DMS153 treated with DMSO at 0.1 percent for 48 hours (cell line): ENCODE data around the gene ACSL6.

ENCODE experiments used
- DNase-seq: peaks from one replicate; lab custom pipeline; 2025; ENCODE audit not compliant: unreplicated experiment; lab: John Stamatoyannopoulos, UW

ACSL6 gene

DNA sequence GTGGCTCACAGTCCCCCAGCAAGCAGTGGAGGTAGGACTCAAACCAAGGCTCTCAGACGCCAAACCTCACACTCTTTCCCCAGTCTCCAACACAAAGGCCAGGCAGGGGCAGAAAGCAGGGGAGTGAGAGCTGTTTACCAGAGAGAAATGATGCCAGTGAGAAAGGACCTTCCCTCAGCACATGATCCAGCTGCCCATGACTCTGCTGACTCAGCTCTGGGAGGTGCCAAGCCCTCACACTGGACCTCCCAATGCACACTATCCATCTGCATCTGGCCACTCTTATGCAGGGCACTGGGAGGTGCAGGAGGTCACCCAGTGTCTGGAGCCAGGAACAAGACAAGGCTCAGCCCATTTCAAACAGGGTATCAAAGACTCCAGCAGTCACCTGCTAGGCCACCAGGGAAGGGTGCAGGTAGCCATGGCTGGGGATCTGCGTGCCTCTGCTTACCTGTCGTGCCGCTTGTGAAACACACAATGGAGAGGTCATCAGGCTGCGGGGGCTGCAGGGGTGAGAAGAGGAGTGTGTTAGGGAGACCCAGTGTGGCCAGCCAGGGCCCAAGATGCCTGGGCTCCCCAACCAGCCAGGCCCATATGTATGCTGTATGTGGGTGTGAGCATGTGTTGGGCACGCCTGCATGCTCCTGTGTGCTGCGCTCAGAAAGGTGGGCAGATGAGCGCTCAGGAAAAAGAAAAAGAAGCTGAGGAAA lies 26.3 kb downstream of the ACSL6 start:
- no peak for DNase-seq

DNA sequence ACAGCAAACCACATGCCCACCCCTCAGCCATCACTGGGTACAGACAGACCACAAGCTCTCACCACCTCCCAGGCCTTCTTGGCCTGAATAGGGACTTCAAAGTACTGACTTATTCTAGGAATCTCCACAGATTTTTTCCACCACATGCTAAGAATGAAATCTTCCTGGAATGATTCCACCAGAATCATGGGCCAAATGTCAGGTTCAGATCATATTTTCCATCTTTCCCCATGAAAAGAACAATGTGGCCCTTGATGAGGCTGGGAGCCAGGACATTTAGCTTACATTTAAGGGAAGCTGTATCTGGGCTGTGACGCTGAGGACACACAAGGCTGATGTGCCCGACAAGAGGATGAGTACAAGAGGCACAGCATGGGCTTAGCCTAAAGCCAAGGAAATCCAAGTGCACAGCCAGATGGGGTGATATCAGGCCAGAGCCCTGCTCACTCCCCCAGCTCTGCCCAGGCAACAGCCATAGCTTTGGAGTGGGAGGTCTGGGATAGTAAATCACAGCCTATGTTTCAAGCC lies 28.1 kb downstream of the ACSL6 start:
- no peak for DNase-seq

DNA sequence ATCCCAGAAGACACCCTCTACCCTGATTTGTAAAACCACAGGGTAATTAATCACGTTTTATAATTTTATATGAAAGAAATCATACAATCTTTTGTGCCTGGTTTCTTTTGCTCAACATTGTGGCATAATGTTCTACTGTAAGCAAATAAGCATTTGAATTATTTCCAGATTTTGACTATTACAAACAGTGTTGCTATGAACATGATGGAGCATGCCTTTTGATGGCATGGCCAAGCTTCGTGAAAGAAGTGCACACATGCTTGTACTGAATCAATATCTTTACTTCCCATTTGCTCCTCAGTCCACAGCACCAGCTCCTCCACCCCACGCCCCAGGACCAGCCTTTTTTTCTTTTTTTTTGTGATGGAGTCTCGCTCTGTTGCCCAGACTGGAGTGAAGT lies 29.9 kb downstream of the ACSL6 start:
- DNase-seq, result no peak

DNA sequence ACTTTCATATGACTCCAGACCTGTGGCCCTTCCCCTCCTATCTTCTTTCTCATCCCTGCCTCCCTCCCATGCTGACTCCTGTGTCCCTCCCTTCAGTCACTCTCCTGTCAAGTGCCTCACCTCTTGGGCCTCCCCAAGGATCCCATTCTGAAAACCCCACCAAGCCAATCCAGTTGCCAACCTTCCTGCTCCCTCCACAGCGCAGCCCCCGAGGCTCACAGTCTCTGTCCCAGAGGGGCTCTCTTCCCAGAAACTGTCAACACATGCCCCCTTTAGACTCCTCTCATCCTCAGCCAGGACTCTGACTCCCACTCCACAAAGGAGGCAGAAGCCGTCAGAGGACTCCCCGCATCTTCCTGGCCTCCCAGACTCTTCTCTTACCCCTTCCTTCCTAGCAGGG lies 30.8 kb downstream of the ACSL6 start:
- no peak for DNase-seq

DNA sequence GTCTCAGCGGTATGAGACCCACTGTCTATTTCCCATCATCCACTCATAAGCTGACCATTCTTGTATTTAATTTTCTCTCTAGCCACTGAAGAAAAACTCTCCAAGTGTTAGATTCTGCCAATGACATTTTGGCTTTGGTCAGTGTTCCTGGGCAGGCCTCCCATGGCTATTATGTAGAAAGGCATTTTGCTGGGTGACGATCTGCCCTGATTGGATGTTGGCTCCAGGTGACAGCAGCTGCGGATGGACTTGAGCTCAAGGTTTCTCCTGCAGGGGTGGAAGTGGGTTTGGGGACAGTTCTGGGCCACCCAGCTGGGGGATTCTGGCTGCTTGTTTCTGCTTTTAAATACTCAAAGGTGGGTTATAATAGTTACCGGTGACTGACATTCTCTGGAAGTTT lies 31.6 kb downstream of the ACSL6 start:
- no peak for DNase-seq

DNA sequence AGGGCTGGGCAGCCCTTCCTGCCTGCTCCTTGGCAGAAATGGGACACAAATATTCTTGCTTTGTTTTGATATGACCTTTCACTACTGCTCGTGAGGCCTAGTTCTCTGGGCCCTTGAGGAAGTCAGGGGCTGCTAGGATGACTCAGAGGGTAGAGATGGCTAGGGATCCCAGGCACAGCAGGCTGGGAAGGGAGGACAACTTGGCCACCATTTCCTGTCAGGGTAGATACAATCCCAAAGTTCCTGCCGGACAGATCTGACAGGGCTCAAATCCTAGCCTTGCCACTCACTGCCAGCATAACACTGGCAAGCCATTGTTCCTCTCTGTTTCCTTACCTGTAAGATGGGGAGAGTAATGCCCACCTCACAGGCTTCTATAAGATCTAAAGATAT lies 34.2 kb downstream of the ACSL6 start:
- no peak for DNase-seq

DNA sequence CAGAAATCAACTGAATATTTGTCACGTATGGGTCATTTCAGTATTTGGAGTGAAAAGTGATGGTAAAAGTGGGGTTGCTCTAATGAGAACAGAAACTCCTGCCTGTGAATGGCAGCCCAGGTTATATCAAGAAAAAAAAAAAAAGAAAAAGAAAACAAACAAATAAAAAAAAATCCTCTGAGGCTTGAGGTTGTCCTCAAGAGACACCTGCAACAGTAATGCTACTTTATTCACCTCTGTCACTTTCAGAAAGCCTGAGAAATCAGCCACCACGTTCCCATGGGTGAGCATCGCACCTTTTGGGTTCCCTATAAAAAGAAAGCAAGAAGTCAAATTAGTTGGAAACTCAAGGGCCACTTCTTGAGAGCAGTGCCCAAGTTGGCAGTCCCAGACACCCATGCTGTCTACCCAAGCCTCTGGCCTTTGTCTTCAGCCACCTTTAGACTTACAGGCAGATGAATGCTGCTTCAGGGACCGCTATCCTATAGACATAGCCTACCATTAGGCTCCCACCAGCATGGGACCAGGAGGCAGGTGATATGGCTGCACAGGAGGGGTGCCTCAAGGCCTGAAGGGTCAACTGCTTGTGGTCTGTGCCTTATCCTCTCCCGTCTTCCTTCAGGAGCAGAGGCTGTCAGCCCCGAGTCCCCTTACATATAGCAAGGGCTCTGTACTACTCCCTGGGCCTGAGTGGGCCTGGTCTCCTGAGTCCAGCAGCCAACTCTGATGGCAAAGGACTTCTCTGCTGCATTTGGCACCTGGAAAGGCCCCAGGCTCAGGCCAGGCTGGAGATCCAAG lies 34.8 kb downstream of the ACSL6 start:
- DNase-seq, result no peak

DNA sequence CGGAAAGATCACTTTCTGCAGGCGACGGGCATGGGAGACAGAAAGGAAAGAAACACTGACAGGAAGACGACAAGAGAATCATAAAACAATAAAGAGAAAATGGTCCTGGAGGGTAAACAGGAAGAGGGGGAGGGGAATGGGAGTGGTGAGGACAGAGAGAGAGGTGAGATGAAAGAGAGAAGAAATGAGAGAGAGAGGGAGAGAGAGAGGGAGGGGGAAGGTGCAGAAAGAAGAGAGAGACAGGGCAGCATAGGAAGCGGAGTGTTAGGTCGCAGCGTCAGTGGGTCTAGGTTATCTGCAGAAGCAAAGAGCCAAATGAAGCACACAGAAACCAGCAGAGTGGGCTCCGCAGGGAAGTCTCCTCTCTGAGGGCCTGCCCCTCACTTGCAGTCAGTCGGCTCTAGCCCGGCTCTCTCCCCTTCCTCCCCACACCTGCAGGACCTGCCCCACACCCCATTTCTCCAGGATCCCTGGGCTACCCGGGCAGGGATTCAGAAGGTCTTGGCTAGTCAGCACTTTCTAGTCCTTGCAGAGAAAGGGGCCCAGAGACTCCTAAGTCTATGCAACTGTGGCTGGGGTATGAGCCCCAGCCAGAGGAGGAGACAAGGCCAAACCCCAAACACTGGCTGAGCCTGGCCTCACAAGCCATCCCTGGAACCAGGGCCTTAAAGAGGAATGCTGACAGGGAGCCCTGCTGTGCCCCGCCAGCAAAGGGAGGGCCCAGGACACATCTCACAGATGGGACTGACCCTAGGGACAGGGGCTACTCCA lies 36.3 kb downstream of the ACSL6 start:
- DNase-seq, result no peak

DNA sequence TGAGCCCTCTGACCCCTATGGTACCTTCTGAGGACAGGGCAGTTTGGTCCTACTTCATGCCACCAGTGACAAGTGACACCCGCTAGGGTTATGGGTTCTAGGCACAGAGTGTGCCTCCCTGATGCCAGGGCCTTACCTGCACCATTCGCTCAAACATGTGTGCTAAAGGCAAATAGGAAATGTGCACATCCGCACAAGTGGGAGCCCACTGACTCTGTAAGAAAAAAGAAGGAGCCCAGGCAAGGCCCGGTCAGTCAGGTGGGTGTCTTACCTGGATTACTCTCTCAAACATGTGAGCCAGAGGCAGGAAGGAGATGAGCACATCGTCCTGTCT lies 36.9 kb downstream of the ACSL6 start:
- DNase-seq, result no peak

DNA sequence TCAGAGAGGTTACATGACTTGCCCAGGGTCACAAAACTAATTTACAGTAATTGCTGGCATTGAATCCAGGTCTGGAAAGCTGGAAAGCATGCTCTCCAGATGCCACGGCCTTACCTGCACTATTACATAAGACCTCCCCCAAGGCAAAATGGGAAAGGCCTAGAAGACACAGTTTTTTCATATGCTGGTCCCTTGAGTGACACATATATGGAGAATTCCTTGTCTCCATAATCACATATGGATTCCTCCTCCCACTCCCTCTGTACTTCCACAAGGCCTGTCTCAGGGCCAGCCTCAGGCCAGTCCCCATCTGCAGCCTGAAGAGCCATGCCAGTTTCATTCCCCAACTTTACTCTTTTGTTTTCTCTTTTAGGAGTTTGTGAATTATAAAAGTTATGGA lies 37.4 kb downstream of the ACSL6 start:
- DNase-seq, result no peak

DNA sequence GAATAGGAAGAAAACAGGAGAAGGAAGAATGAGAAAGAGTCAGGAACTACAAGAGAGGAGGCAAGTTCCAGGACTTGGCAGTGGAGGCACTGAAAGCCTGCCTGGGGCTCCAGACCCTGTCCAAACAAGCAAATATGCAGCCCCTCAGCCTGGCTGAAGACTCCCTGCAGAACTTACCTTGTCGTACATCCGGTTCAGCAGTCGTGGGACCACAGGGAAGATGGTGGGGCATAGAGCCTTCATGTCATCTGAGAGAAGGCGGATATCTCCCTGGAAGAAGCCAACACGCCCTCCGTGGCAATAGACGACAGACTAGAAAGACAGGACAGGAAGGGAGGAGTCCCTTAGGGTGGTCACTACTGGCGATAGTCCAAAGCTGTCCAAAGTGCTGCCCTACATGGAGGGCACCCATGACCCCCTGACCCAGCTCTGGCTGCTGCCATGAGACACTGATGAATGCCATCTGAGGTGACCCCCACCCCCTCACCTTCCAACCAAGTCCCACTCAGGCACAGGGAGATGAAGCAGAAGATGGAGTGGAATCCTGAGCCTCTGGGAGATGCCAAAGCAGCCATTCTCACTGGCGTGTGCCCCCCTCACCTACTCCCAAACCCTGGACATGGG lies 38.3 kb downstream of the ACSL6 start:
- DNase-seq, result no peak

DNA sequence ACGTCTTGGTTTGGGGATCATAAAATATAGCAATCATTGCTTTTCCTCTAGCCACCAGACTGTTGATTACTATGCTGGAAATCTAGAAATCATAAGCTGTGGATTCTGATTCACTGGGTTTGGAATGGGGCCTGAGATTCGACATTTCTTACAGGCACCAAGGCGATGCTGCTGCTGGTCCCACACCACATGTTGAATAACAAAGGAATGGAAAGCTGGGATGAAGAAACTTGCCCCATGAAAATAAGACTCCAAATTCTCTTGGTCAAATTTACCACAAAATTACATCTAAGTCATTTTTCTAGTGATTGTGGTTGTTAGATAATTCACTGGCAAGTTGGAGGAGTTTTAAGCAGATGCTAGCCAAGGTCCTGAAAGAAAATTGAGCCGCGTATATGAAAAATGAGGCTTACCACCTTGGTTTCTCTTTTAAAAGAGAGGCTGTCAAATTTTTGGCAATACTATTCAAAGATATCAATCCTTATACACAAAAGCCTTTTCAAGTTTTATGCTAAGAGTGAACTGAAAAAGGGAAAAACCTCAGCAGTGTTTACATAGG lies 43.0 kb downstream of the ACSL6 start:
- DNase-seq, result no peak

DNA sequence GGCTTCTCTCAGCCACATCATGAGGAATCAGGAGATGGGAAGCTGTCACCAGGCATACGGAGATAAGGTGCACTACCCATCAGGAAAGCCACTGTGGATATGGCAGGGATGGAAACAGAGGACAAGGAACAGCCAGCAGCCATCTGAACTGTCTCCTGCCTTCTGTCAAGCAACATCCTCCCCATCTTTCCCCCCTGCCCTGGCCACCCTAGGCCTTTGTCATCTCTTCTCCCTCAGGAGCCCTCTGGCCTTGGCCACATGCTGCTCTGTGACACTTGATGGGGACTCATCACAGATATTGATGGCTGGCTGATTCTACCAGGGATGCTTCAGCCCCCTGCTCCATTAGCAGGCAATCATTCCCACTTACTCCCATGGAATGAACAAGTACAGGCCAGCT lies 44.9 kb downstream of the ACSL6 start:
- DNase-seq, result no peak

DNA sequence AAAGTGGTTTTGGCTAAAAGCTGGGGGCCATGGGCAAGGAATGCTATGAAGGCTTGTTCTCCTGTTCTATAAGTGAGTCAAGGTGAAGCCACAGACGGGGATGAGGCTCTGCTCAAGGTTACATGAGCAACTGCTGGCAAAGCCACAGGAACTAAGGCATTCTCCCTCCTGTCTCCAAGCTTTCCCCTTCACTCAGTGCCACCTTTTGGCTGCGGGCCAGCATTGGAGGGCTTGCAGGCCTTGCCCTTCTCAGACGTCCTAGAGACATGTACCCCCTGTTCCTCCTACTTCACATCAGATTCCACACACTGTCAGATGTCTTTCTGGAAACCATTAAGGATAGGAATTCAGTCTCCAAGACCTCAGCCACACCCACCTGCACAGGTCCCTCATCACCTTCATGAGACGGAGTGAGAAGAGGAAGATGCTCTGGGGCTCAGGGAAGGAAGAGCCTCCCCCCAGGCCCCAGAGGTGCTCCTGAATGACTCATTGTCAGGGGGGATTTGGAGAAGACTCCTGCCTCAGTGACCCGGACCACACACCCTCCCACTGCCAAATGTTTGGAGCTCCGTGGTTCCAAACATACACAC lies 45.5 kb downstream of the ACSL6 start:
- DNase-seq, result no peak

DNA sequence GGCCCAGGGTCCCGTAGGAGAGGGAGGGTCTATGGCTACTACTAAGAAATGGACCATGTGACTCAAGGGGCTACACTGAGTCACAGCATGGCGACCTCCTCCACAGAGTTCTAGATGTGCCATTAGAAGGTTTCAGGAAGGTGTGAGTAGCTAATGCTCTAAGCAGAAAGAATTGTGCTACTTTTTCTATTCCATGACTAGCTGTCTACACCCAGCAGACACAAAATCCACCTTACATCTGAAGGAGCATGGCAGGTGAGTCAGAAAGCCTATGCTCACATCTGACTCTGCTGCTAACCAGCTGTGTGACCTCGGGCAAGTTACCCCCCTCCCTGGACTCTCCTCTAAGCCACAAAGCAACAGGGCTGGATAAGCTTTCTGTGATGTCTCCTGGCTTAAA lies 51.6 kb downstream of the ACSL6 start:
- no peak for DNase-seq

DNA sequence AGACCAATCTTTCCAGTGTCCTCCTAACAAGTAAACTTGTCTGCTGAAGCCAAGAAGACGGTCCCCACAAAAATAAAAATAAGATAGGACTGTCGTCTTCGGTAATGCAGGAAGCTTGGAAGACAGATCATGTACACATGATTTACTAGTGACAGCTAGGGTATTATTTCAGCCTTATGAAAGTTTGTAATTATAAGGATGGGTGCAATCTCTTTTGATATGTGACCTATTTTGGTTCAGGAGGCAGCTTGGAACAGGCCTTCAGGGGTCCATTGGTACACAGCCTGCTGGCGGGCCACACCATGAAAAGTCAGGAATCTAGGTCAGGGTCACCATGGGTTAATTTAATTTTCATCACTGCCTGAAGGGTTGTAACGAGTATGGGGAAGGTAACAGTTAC lies 52.3 kb downstream of the ACSL6 start:
- DNase-seq, result no peak

DNA sequence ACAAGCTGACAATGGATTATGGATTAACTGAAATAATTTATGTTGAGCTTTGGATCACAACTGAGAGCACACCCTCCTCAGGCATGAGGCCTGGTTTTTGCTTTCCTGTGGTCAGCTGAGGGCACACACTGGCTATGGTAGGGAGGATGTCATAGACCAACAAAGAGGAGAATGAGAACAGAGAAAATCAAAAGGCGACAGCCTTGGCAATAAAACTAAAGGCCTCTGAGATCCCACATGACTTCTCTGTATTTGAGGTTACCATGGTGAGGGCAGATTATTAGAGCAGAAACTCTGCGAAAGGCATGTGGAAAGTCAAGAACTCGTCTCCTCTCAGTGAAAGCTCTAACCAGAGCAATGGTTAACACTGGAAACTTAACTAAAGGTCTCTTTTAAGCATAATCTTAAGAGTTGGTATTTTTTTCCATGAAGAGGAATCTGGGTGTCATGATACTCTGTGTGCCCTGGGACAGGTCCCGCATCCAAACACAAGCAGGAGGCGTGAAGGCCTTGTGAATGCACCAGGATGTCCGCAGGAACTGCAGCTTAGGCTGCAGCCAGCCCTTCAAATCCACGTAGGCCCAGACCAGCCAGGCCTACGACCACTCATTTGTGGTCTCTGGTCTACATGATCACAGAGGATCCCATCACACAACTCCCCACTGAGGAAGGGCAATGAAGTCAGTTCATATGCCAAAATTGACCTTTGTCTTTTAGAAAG lies 53.6 kb downstream of the ACSL6 start:
- DNase-seq, result no peak

DNA sequence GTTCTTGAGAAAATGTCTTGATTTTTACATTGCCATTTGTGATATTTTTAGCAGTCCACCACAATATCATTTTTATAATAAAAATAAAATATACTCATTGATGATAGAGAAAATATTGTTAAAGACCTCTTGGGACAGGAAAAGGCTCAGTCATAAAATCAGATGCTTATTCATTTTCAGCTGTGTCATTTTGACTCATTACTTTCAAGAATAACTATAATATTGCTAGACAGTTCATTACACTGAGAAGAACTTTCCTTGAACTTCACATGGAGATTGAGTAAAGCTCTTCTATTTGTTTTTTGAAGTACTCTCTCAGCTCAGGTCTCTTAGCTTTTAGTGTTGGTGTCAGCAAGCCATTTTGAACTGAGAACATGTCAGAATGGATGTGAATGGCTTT lies 57.5 kb downstream of the ACSL6 start:
- DNase-seq, result no peak

DNA sequence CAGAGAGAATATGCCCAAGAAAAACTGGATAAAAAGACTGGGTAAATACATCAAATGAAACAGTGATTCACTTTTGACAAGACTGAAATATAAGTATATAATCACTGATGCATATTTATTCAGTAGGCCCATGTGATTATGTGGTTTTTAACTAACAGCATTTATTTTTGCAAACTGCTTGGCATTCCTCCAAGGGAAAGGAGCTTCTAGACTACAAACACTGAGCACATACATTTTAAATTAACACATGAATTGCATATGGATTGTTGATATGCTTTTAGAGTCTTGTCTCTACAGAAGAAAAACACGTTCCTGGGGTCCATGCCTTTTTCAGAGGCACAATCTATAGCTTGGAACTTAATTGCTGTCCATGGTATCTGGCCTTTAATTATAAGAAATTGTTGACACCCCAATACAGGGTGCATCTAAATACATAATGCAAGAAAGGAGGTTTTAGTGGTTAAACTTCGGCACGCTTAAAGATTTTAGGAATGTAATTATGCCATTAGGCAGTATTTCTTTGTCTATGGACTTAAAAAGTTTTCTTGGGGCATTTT lies 59.1 kb downstream of the ACSL6 start:
- no peak for DNase-seq

DNA sequence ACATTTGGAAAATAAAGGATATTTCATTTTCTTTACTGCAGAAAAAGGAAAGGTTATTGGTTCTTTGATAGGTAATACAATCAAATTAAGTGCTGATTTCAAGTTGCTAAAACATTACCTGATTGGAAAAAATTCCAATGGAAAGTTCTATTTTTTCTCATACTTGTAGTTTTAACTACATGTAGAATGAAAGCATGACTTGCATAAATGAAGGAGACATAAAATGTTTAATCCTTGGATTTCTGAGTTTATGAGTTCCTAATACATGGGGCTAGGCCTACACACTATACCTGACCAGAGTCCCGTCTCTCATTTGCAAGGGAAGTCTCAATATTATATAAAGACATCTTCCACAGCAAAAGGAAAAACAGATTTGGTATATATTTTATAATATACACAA lies 60.8 kb downstream of the ACSL6 start:
- no peak for DNase-seq
